GM19372 (cell line): ENCODE data around the gene UBR1.

Experiments
- ATAC-seq: cut with Tn5 transposase; IDR thresholded peaks from one replicate; pipeline ENCODE4 v1.9.1; 2021; ENCODE audit warnings: mild to moderate bottlenecking, low read depth, moderate library complexity; ENCODE audit not compliant: unreplicated experiment

The UBR1 gene

DNA sequence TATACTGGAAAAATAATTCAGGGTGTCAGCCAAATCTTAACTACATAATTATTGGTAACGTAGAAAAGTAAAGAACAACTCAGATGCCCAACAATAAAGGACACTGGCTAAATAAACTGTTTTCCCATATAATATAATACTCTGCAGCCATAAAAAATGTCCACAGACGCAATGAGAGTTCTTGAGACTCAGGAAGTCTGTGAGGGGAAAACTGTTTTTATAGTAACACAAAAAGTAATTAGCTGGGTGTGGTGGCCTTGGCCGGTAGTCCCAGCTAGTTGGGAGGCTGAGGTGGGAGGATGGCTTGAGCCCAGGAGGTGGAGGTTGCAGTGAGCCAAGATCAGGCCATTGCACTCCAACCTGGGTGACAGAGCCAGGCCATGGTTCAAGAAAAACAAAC, 5.5 kb upstream of the UBR1 start:
- no peak for ATAC-seq

DNA sequence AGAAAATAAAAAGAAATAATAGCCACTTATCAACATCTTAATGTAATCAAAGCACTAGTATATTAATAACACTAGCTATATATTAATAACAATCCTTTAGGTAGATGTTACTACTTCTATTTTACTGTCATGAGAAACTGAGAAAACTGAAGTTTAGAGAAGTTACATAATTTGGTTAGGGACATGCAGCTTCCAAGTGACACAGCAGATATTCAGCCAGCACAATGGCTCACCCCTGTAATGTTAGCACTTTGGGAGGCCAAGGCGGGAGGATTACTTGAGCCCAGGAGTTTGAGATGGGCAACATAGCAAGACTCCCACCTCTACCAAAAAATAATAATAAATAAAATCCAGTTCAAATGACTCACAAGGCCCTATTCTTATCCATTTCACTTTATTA, 1.9 kb upstream of the UBR1 start:
- ATAC-seq: no peak

- no peak for ATAC-seq
Measured at GRCh38 chr15:43106486-43106829, 620 bp upstream of the UBR1 start.

DNA sequence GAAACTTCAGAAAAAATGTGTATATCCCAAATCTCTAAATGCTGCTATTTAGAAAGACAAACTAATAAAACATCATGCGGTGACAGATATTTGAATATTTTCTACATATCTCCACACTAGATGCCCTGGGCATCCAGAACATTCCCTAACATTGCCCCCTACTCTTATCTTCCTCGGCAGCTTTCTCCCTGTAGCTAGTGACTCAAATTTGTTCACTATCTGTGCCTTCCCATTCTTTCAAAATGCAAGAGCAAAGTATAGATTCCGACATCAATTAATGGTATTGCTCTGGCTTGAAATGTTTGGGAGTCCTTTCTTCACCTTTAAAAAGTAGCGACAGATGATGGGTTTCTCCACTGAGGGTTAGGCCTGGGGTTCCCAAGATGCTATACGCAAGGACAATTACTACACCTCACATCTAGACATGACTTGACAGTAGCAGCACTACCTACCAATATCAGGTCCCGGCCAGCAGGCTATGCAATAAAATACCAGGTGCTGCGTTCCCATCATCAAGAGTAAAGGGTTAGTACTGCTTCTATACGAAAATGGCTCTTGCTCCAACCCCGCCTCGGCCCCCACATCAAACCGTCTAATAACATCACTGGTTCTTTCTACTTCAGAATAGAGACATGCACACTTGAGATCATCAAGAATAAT, 631 bp downstream of the UBR1 start:
- ATAC-seq: no peak

GRCh38 chr15:43104426-43104825, 1.4 kb downstream of the UBR1 start:
- ATAC-seq: no peak

- ATAC-seq: no peak
Measured at GRCh38 chr15:43103907-43104306, 1.9 kb downstream of the UBR1 start.

DNA sequence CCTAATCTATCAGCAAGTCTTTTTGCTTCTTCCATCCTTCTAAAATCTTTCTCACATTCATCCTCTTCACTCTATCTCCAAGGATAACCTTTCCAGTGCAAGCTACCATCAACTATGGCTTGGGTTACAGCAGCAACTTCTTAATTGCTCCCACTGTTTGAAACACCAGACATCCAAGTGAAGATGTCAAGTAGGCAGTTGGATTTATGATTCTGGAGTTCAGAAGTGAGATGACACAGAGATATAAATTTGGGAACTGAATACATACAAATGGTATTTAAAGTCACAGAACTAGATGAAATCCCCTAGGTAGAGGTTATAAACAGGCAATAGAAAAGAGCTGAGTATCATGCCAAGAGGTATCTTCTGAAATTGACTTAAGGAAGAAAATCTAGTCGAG, 3.7 kb downstream of the UBR1 start:
- ATAC-seq: no peak

DNA sequence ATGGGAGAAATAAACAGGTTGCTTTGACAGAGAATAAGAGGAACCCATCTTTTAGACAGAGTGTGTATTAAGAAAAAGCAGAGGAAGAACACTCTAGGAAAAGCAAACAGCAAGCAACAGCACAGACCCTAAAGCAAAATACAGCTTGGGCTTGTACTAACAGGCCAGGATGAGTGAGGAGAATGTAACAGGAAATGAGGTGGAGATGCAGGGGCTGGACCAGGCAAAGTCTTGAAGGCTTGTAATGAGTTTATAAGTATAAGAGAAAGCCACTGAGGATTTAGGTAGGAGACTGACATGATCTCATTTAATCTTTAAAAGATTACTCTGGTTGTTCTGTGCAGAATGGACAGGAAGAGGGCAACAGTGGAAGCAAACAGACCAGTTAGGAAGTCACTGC, 4.9 kb downstream of the UBR1 start:
- no peak for ATAC-seq

- no peak for ATAC-seq
Measured at GRCh38 chr15:43099105-43099845, 6.6 kb downstream of the UBR1 start.

DNA sequence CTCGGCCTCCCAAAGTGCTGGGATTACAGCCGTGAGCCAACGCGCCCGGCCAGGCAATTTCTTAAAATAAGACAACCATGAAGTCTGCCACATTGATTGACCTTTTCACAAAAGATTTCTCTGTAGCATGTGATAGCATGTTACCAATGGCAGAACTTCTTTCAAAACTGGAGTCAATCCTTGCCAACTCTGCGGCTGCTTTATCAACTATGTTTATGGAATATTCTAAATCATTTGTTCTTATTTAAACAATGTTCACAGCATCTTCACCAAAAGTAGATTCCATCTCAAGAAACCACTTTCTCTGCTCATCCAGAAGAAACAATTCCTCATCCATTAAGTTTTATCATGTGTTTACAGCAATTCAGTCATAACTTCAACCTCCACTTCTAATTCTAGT, 9.4 kb downstream of the UBR1 start:
- no peak for ATAC-seq

DNA sequence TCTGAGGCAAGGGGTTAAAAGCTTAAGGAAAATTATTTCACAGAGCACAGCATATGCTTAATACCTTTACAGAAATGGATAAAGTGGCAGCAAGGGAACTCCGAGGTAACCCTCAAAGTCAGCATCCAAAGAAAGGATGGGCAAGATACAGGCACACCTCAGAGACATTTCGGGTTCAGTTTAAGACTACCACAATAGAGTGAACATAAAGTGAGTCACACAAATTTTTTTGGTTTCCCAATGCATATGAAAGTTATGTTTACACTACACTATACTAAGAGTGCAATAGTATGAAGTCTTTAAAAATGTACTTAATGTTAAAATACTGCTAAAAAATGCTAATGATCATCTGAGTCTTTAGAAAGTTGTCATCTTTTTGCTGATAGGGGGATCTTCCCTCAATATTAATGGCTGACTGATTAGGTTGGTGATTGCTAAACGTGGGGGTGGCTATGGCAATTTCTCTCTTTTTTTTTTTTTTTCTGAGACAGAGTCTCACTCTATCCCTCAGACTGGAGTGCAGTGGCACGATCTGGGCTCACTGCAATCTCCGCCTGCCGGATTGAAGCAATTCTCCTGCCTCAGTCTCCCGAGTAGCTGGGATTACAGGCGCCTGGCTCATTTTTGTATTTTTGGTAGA, 10.0 kb downstream of the UBR1 start:
- no peak for ATAC-seq

DNA sequence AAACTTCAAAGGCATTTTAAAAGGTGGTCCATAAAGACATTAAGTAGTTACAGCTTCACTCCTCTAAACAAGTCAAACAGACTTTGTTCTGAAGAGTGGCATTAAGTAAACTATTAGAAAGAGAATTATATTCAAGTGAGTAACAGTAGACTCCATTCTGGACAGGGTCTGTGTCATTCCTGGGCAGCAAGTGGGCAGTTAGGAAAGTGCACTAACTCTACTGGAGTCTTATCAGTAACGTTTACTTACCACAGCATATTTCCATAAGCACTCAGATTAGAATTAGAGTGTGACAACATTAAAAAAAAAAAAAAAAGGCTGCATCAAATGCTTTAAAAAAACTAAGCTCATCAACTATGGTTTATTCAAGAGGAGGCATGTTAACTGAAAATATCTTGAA, 10.6 kb downstream of the UBR1 start:
- ATAC-seq: no peak

DNA sequence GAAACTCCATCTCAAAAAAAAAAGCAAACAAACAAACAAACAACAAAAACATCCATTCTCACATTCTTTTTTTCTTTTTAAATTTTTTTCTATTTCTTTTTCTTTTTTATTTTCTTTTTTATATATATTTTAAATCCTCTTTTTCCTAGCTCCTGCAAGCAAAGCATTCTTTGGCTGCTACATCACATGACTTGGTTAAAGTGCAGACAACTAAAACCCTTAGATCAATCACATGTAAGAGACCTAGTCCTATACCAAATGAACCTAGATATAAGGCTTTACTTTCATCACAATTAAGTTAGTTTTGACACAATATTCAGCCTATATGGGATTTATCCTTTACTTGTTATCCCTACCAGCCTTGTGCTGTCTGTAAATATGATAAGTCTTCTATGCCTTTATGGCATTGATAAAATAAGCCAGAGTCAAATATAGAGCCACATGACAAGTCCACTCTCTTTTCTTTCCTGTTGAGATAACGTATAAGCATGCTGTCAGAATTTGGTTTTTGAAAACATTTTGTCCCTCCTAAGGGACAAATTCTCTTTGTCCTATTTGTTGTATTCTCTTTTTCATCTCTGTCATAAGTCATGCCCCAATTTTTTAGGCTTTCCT, 11.3 kb downstream of the UBR1 start:
- ATAC-seq: no peak

DNA sequence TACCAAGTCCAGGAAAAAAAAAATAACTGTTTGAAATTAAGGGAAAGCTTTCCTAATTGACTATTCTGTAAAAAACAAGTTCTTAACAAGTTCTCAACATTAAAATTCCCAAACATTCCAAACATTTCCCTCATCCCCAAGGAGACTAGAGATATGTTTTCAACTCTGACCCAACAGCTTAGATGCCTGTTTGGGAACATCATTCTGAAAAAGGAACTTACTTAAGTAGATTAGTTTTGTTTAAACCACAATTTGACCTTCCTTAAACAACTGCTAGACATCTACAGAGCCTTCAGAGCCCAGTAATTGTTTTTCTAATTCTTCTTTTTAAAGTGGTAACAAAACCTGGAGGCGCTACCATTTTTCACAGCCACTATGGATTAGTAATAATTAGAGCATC, 12.8 kb downstream of the UBR1 start:
- ATAC-seq: no peak

GRCh38 chr15:43091859-43092258, 14.0 kb downstream of the UBR1 start:
- no peak for ATAC-seq

DNA sequence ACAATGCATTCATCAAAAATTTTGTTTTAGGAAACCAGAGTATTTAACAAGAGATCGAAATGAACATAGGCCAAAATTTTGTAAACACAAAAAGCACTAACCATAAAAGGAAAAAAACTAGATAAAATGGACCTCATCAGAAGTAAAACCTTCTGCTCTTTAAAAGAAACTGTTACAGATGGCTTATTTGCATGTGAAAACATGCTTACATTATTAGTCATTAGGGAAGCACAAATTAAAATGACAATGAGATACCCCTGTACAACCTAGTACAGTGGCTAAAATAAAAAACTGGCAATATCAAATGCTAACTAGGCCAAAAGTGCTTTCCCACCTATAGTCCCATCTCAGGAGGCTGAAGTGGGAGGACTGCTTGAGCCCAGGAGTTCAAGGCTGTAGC, 19.3 kb downstream of the UBR1 start:
- ATAC-seq: no peak

DNA sequence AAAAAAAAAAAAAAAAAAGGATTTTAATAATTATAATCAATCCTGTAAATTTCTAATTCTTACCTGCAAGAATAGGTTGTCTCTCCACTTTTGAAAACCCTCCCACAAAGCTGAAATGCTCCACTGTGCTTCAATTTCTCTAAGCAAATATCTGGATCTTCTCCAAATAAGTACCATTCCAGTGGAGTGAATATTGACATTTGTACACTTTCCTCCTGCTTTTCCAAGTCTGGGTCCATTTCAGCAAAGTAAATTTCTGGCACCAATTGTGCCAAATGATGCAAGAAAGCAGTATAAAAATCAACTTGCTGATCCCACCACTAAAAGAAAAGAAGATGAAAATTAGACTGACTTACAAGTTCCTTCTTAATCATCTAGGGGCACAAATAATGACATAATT, 19.9 kb downstream of the UBR1 start:
- no peak for ATAC-seq

DNA sequence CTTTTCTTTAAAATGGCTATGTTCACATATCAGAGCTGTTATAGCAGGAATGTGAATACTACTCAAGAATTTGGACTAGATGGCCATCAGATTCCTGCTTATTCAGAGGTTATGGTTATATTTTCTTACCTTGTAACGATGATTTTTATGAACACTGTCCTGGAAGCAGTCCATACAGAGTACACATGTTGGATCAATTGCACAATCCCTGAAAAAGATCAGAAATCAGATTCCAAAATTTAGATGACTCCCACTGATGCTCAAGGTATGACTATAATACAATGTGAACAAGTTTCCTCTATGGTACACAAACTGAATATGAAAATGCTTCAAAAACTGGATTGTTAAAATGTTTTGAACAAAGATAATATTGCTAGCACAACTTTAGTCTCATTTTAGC, 23.3 kb downstream of the UBR1 start:
- no peak for ATAC-seq

DNA sequence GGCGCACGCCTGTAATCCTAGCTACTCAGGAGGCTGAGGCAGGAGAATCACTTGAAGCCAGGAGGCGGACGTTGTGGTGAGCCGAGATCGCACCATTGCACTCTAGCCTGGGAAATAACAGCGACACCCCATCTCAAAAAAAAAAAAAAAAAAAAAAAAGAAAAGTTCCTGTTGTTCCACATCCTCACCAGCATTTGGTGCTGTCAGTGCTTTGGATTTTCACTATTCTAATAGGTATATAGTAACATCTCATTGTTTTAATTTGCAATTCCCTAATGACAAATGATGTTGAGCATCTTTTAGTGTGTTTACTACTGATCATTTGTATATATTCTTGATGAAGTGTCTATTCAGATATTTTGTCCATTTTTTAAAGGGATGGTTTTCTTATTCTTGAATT, 24.6 kb downstream of the UBR1 start:
- no peak for ATAC-seq

DNA sequence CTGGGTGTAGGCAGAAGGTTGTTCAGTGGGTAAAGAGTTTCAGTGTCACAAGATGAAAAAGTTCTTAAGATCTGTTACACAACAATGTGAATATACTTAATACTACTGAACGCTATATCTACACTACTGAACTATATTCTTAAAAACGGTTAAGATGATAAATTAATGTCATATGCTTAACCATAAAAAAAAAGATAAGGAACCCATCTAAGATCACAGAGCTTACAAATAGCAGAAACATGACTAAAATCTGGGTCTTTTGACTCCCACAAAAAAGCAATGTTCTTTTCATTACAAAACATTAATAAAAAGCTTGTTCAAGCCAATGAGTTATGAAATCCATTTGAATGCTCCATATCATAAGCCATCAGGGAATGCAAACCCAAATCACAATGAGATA, 34.4 kb downstream of the UBR1 start:
- no peak for ATAC-seq

GRCh38 chr15:43070893-43071292, 34.9 kb downstream of the UBR1 start:
- no peak for ATAC-seq

DNA sequence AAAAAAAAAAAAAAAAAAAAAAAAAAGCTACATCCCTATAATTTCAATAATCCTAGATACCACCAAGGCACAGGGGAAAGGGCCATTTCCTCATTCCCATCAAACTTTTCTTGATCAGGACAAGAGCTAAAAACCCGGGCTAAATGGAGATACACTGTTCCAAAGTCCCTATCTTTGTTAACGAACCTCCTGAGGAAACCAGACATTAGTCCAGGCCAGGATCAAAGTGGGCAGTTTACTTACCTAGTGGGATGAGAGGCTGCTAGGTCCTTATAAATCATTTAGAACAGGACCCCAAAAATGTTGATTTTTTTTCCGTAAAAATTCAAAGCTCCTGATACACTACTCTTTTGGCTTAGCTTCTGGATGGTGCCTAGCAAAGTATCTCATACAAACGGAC, 35.6 kb downstream of the UBR1 start:
- no peak for ATAC-seq
